Measurements from ENCODE around the gene HTR4. TPM values are rescaled to one million over a fixed set of nuclear protein-coding genes. Genes with fewer than 3 reads are reported as not detected.

Gene HTR4
- total RNA-seq, 2 experiments from 2014 or later = not detected

DNA sequence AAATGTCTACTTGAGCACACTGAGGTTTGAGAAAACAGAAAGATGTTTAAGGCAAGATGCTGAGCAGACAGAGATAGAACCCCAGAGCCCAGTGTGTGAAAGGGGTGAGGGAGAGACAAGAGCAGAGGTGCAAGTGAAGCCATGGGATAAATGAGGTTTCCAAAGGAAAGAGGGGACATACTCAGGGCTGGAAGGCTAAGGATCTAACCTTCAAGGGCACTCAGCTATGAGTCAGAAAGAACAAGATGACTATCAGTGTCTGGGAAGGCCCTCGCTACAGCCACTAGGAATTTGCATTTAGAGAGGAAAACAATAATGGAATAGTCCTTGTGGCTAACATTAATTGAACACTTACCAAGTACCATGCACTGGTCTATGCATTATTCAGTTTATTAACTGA lies 113.7 kb downstream of the HTR4 start:
- ChIA-PET CTCF (ENCODE audit: unreplicated experiment) (no interaction called here), POLR2A (no interaction called here)
- H2AFZ ChIP-seq (ENCODE audit: low read length) = no peak overlapping the region
- no TSS peak for BruUV-seq (replicated peaks)
- H3K9me2 ChIP-seq (ENCODE audit: insufficient read depth, low read length) = no peaks in the 10 kb centered on the region
- TF ChIP-seq, protein P1, sequence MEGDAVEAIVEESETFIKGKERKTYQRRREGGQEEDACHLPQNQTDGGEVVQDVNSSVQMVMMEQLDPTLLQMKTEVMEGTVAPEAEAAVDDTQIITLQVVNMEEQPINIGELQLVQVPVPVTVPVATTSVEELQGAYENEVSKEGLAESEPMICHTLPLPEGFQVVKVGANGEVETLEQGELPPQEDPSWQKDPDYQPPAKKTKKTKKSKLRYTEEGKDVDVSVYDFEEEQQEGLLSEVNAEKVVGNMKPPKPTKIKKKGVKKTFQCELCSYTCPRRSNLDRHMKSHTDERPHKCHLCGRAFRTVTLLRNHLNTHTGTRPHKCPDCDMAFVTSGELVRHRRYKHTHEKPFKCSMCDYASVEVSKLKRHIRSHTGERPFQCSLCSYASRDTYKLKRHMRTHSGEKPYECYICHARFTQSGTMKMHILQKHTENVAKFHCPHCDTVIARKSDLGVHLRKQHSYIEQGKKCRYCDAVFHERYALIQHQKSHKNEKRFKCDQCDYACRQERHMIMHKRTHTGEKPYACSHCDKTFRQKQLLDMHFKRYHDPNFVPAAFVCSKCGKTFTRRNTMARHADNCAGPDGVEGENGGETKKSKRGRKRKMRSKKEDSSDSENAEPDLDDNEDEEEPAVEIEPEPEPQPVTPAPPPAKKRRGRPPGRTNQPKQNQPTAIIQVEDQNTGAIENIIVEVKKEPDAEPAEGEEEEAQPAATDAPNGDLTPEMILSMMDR (conservative IDR thresholded peaks at IDR 0.05; ENCODE audit: low read length) = no peak
- no peak for TF ChIP-seq EZH2phosphoT487 (IDR thresholded peaks at IDR 0.05; ENCODE audit: borderline replicate concordance, low read depth, low read length)
- no peak overlapping the region for H3K4me3 ChIP-seq (ENCODE audit: low read depth, low read length, poor library complexity, severe bottlenecking)
- no peaks in the 10 kb centered on the region for H3K79me2 ChIP-seq (ENCODE audit: insufficient read depth, low read depth, low read length)
- no peaks in the 10 kb centered on the region for H3K9me3 ChIP-seq (ENCODE audit: low read length)
- intact Hi-C loops (cut with micrococcal nuclease; ENCODE audit: unreplicated experiment) = no loop called here
- H3K27ac ChIP-seq (ENCODE audit: low read depth, low read length, poor library complexity, severe bottlenecking) = no peak overlapping the region
- no peaks in the 10 kb centered on the region for H3K4me1 ChIP-seq (ENCODE audit: insufficient read depth, low read length, poor library complexity, severe bottlenecking)
- DNase-seq (ENCODE audit: low spot score) = no peak
- H4K20me1 ChIP-seq (ENCODE audit: insufficient read depth, low read length) = no peaks in the 10 kb centered on the region
- H3K36me3 ChIP-seq (ENCODE audit: insufficient read depth, low read length) = no peaks in the 10 kb centered on the region
- no peak overlapping the region for H3K4me2 ChIP-seq (ENCODE audit: low read length)

DNA sequence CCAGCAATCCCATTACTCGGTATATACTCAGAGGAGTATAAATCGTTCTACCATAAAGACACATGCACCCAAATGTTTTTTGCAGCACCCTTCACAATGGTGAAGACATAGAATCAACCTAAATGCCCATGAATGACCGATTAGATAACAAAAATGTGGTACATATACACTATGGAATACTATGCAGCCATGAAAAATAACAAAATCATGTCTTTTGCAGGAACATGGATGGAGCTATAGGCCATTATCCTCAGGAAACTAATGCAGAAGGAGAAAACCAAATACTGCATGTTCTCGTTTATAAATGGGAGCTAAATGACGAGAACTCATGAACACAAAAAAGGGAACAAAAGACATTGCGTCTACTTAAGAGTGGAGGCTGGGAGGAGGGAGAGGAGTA lies 114.5 kb downstream of the HTR4 start:
- ChIA-PET POLR2A (interaction anchor here (1.0 kb wide), 1 partner anchor 13 kb away, joined by 3 read pairs; no protein-coding TSS in a partner anchor), CTCF (ENCODE audit: unreplicated experiment) (no interaction called here)
- Histone ChIP-seq H3K9me2 (ENCODE audit: insufficient read depth, low read length) (no peaks in the 10 kb centered on the region), H3K9me3 (ENCODE audit: low read length) (no peaks in the 10 kb centered on the region), H4K20me1 (ENCODE audit: insufficient read depth, low read length) (no peaks in the 10 kb centered on the region), H2AFZ (ENCODE audit: low read length) (no peak overlapping the region), H3K27ac (ENCODE audit: low read depth, low read length, poor library complexity, severe bottlenecking) (no peak overlapping the region), H3K4me3 (ENCODE audit: low read depth, low read length, poor library complexity, severe bottlenecking) (no peak overlapping the region), H3K36me3 (ENCODE audit: insufficient read depth, low read length) (no peaks in the 10 kb centered on the region), H3K4me2 (ENCODE audit: low read length) (no peak overlapping the region), H3K79me2 (ENCODE audit: insufficient read depth, low read depth, low read length) (no peaks in the 10 kb centered on the region), H3K4me1 (ENCODE audit: insufficient read depth, low read length, poor library complexity, severe bottlenecking) (no peaks in the 10 kb centered on the region)
- BruUV-seq (replicated peaks) = no TSS peak
- intact Hi-C loops (cut with micrococcal nuclease; ENCODE audit: unreplicated experiment) = no loop called here
- DNase-seq (ENCODE audit: low spot score) = no peak
- TF ChIP-seq, protein P1 (conservative IDR thresholded peaks at IDR 0.05; ENCODE audit: low read length) = no peak
- no peak for TF ChIP-seq EZH2phosphoT487 (IDR thresholded peaks at IDR 0.05; ENCODE audit: borderline replicate concordance, low read depth, low read length)

DNA sequence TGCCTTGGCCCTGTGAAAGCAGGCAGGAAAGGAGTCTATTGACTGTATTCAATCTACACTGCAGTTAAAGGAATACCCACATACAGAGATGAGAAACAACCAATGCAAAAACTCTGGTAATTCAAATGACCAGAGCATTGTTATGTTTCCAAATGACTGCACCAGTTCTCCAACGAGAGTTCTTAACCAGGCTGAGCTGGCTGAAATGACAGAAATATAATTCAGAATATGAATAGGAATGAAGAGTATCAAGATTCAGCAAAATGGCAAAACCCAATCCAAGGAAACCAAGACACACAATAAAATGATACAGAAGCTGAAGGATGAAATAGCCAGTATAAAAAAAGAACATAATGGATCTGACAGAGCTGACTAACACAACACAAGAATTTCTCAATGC lies 119.1 kb downstream of the HTR4 start:
- no peak overlapping the region for H3K4me3 ChIP-seq (ENCODE audit: low read depth, low read length, poor library complexity, severe bottlenecking)
- H3K4me1 ChIP-seq (ENCODE audit: insufficient read depth, low read length, poor library complexity, severe bottlenecking) = no peaks in the 10 kb centered on the region
- H3K36me3 ChIP-seq (ENCODE audit: insufficient read depth, low read length) = no peaks in the 10 kb centered on the region
- H3K4me2 ChIP-seq (ENCODE audit: low read length) = no peak overlapping the region
- H3K9me3 ChIP-seq (ENCODE audit: low read length) = no peaks in the 10 kb centered on the region
- no peaks in the 10 kb centered on the region for H4K20me1 ChIP-seq (ENCODE audit: insufficient read depth, low read length)
- POLR2A ChIA-PET = no interaction called here
- DNase-seq (ENCODE audit: low spot score) = no peak
- H2AFZ ChIP-seq (ENCODE audit: low read length) = no peak overlapping the region
- BruUV-seq (replicated peaks) = no TSS peak
- TF ChIP-seq EZH2phosphoT487 (IDR thresholded peaks at IDR 0.05; ENCODE audit: borderline replicate concordance, low read depth, low read length) = no peak
- TF ChIP-seq, protein P1 (conservative IDR thresholded peaks at IDR 0.05; ENCODE audit: low read length) = no peak
- intact Hi-C loops (cut with micrococcal nuclease; ENCODE audit: unreplicated experiment) = no loop called here
- H3K9me2 ChIP-seq (ENCODE audit: insufficient read depth, low read length) = no peaks in the 10 kb centered on the region
- CTCF ChIA-PET (ENCODE audit: unreplicated experiment) = interaction anchor here (0.6 kb wide), 1 partner anchor 461 kb away, joined by 3 read pairs; no protein-coding TSS in a partner anchor
- no peaks in the 10 kb centered on the region for H3K79me2 ChIP-seq (ENCODE audit: insufficient read depth, low read depth, low read length)
- H3K27ac ChIP-seq (ENCODE audit: low read depth, low read length, poor library complexity, severe bottlenecking) = no peak overlapping the region
